H1 (cell line): ENCODE measurements around the gene SYTL2. TPM values are rescaled to one million over a fixed set of nuclear protein-coding genes. Genes with fewer than 3 reads are reported as not detected.

Experiments
- BCL11A ChIP-seq, 2 experiments: IDR thresholded peaks; one replicate each; pipeline ENCODE4 v1.6.1; 2011; ENCODE audit warnings: low read depth in 2 of 2, low read length in 2 of 2, mild to moderate bottlenecking in 2 of 2
- CREB1 ChIP-seq: IDR thresholded peaks from 2 replicates; pipeline ENCODE4 v1.6.1; 2012; ENCODE audit warnings: inconsistent platforms
- EZH2 ChIP-seq: fragments of 200-600 bp; sonication (generic); IDR thresholded peaks from 2 replicates; pipeline ENCODE4 v1.7.1; 2012; ENCODE audit warnings: low read depth, mild to moderate bottlenecking, moderate library complexity, low read length, inconsistent platforms; ENCODE audit not compliant: severe bottlenecking
- HDAC6 ChIP-seq: IDR thresholded peaks from one replicate; pipeline ENCODE4 v1.7.1; 2012; ENCODE audit warnings: low read depth, mild to moderate bottlenecking, inconsistent platforms, low read length, moderate library complexity
- POLR2AphosphoS5 ChIP-seq: IDR thresholded peaks from 2 replicates; pipeline ENCODE4 v1.6.1; 2011; ENCODE audit warnings: low read depth, low read length
- RXRA ChIP-seq: IDR thresholded peaks from 2 replicates; pipeline ENCODE4 v1.6.1; 2011; ENCODE audit warnings: low read depth, mild to moderate bottlenecking, low read length, moderate library complexity; ENCODE audit not compliant: insufficient read depth
- ZNF274 ChIP-seq: IDR thresholded peaks from 2 replicates; pipeline ENCODE4 v1.7.0; 2012; ENCODE audit warnings: low read length, borderline replicate concordance; ENCODE audit errors: extremely low read depth
- polyA plus RNA-seq, 7 experiments: library from polyadenylated mRNA; depleted of rRNA in 3 of 7; stranded (reverse) in 5 of 7; unstranded in 2 of 7; fragments of >200 nt in 5 of 7; fragments of 200-250 nt in 2 of 7; gene quantifications; 1 replicate in 5 of 7; 2 replicates in 1 of 7; 4 replicates in 1 of 7; pipeline versions ENCODE4 v1.2.1 to v1.2.3, GENCODE V29; 2011 to 2013; ENCODE audit warnings: missing spikeins in 2 of 7, mixed read lengths in 2 of 7
- total RNA-seq: library from RNA; stranded (reverse); fragmentation: NEBNext Ultra II Directional; extraction: Animal tissue kit (Norgen Biotek cat#: 25700); gene quantifications from 2 replicates; pipeline ENCODE4 v1.2.1, GENCODE V29; 2021
- TF ChIP-seq, protein P1 (sequence below): IDR thresholded peaks from 2 replicates; pipeline ENCODE4 v1.6.1; 2012; ENCODE audit warnings: inconsistent platforms

The SYTL2 gene
- total and polyA plus RNA-seq, 2 of the 8 experiments (the other 6 are each of a cell fraction or from before 2014, with no cell fraction given) = 1.3 to 9.1 TPM

DNA sequence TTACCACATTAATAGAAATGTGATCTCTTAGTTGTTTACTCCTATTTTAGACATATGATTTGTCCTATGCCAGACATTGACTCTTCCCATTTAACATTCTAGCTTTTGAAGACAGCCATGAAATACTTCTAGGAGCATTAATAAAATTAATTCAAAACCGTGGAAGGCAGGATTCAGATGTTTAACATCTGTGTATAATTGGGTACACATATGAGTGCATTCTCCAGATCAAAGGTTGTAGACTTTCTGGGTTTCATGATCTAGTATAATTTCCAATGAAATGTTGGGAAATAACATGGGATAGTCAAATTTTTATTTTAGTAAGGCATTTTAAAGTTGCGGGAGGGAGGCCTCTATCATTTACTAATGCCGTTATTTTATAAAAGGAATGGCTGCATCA is 89.8 kb downstream of the SYTL2 start (continued):
- TF ChIP-seq EZH2 (no peak), RXRA (no peak), ZNF274 (no peak), BCL11A (IDR thresholded peaks at IDR 0.05; ENCODE audit: low read depth in 2 of 2, low read length in 2 of 2) (no peak), POLR2AphosphoS5 (no peak), CREB1 (no peak), HDAC6 (no peak)
- TF ChIP-seq, protein P1, sequence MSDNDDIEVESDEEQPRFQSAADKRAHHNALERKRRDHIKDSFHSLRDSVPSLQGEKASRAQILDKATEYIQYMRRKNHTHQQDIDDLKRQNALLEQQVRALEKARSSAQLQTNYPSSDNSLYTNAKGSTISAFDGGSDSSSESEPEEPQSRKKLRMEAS = no peak
